ENCODE results near the gene ZNF134.

- TF ChIP-seq CTCF (IDR thresholded peaks at IDR 0.05; ENCODE audit: poor library complexity) (no peak), EZH2 (IDR thresholded peaks at IDR 0.05; ENCODE audit: borderline replicate concordance) (no peak)
Measured at GRCh38 chr19:57643734-57644133, 29.7 kb downstream of the ZNF134 start.
